Pancreas (tissue), 10 donors: Measurements from ENCODE around the gene EFCAB6. TPM values are rescaled to one million over a fixed set of nuclear protein-coding genes. Genes with fewer than 3 reads are reported as not detected.

Source experiments
- ATAC-seq, 4 donors: fragments of 200-7000 bp; cut with Tn5 transposase; one replicate each; pipeline versions ENCODE4 v1.8.0 to v1.9.1; 2020; ENCODE audit warnings: mild to moderate bottlenecking in 4 of 4, moderate library complexity in 4 of 4
- DNase-seq, 6 donors: peaks; one replicate each; pipeline ENCODE4 v3.0.0-alpha.2; 2020
- FAIRE-seq: peaks from 2 replicates; lab custom pipeline; 2012; peaks lifted over from hg19 to GRCh38; lab: Jason Lieb, UNC
- H3K27ac ChIP-seq, 4 donors: fragments of 200-600 bp; sonication (generic); 1 replicate in 3 of 4; 2 replicates in 1 of 4; pipeline versions ENCODE4 v1.5.0 to v1.8.0; 2020
- H3K27me3 ChIP-seq, 4 donors: fragments of 200-600 bp; one replicate each; pipeline ENCODE4 v1.8.0; 2021
- H3K36me3 ChIP-seq, 3 donors: fragments of 200-600 bp; sonication (generic) in 1 of 3; one replicate each; pipeline versions ENCODE4 v1.5.0 to v1.8.0; 2020 to 2021
- H3K4me1 ChIP-seq, 3 donors: fragments of 200-600 bp; one replicate each; pipeline ENCODE4 v1.8.0; 2021
- H3K4me3 ChIP-seq, 4 donors: fragments of 200-600 bp; sonication (generic) in 2 of 4; one replicate each; pipeline versions ENCODE4 v1.5.0 to v1.8.0; 2020 to 2021
- H3K9me3 ChIP-seq, 4 donors: fragments of 200-600 bp; one replicate each; pipeline ENCODE4 v1.8.0; 2021
- WGBS, 2 donors: extraction: QIAGEN DNeasy Blood & Tissue Kit; methylation state at CpG; one replicate each; pipeline ENCODE4 v1.1.7; 2013; 5-methylcytosine and 5-hydroxymethylcytosine counted together
- intact Hi-C, 3 donors: fragments of 100-400 bp; cut with DNase I; formaldehyde crosslinking; loops; one replicate each; pipeline versions ENCODE4 v1.11.1 to v1.14.2; 2022
- polyA plus RNA-seq, 2 donors: library from polyadenylated mRNA; stranded (reverse); fragments of 200-250 nt; gene quantifications; one replicate each; pipeline ENCODE4 v1.2.3, GENCODE V29; 2013
- total RNA-seq, 6 donors: library from RNA; stranded (reverse); fragmentation: NEBNext Ultra II Directional in 4 of 6; extraction: Animal tissue kit (Norgen Biotek cat#: 25700) in 4 of 6; gene quantifications; one replicate each; pipeline versions ENCODE4 v1.2.1 to v1.2.4, GENCODE V29; 2021 to 2023
- TF ChIP-seq, protein P1 (sequence below), 4 donors: fragments of 200-600 bp; sonication (generic) in 3 of 4; IDR thresholded peaks; one replicate each; pipeline versions ENCODE4 v1.5.0 to v1.8.0; 2021; ENCODE audit warnings: antibody characterized with exemption in 4 of 4
- donor health status: healthy with polysubstance abuse.
- donor health status: DM: no; HTN: no; CAD: no; lungs with moderate emphysema.
- donor health status: DM: no; HTN: no; CAD: no.
- donor health status: control.
- donor health status: control.
- donor health status: Bipolar disorder and iron deficiency.
- donor health status: DM: yes; HTN: yes; CAD: no.
- donor health status: DM: no; HTN: no; CAD: no.
- donor health status: DM: no; HTN: no; CAD: no.
- donor health status: DM: yes; HTN: yes; CAD: no.

EFCAB6 gene
- total and polyA plus RNA-seq, 8 donors, result 1.6 to 3.4 (median 2.2) TPM

GRCh38 chr22:43497956-43498855 is 313.9 kb downstream of the EFCAB6 start:
- ATAC-seq (no peak), DNase-seq (peak in 1 of 6 donors; percentile 14), FAIRE-seq (no peak)
- no peak overlapping the region for H3K27ac ChIP-seq
- no peaks in the 10 kb centered on the region for H3K4me1 ChIP-seq
- TF ChIP-seq, protein P1, sequence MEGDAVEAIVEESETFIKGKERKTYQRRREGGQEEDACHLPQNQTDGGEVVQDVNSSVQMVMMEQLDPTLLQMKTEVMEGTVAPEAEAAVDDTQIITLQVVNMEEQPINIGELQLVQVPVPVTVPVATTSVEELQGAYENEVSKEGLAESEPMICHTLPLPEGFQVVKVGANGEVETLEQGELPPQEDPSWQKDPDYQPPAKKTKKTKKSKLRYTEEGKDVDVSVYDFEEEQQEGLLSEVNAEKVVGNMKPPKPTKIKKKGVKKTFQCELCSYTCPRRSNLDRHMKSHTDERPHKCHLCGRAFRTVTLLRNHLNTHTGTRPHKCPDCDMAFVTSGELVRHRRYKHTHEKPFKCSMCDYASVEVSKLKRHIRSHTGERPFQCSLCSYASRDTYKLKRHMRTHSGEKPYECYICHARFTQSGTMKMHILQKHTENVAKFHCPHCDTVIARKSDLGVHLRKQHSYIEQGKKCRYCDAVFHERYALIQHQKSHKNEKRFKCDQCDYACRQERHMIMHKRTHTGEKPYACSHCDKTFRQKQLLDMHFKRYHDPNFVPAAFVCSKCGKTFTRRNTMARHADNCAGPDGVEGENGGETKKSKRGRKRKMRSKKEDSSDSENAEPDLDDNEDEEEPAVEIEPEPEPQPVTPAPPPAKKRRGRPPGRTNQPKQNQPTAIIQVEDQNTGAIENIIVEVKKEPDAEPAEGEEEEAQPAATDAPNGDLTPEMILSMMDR (IDR thresholded peaks at IDR 0.05), result no peak
- H3K9me3 ChIP-seq, result no peaks in the 10 kb centered on the region
- 70 to 87% methylated on average over 15 to 16 of the region's 16 CpGs for WGBS, 2 donors
- H3K27me3 ChIP-seq, result no peaks in the 10 kb centered on the region
- H3K4me3 ChIP-seq, result no peak overlapping the region
- no peaks in the 10 kb centered on the region for H3K36me3 ChIP-seq
- intact Hi-C loops, result no loop called here

DNA sequence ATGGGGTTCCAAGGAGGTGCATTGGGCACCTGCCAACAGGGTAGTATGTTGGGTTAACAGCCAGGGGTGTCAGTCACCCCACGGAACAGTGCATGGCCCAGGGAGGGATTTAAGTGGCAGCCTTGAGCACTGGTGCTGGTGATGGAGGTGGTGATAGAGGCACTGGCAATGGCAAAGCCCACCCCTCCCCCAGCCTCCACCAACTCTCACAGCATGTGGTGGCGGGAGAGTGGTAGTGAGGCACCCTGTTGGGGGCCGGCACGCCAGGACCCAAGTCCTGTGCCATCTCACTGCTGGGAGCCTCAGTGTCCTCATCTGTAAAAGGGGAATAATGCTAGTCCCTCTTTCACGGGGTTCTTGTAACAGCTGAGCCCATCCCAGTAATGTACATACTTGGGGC is 318.8 kb downstream of the EFCAB6 start:
- TF ChIP-seq, protein P1 (IDR thresholded peaks at IDR 0.05), result no peak
- ATAC-seq (no peak), FAIRE-seq (no peak), DNase-seq (peak in 1 of 6 donors; percentile 26)
- no peak overlapping the region for H3K4me3 ChIP-seq
- no peaks in the 10 kb centered on the region for H3K36me3 ChIP-seq
- intact Hi-C loops, result no loop called here
- H3K27me3 ChIP-seq, result no peaks in the 10 kb centered on the region
- 63 to 75% methylated on average over 5 of the region's 5 CpGs for WGBS, 2 donors
- H3K4me1 ChIP-seq, result no peaks in the 10 kb centered on the region
- no peaks in the 10 kb centered on the region for H3K9me3 ChIP-seq
- no peak overlapping the region for H3K27ac ChIP-seq

DNA sequence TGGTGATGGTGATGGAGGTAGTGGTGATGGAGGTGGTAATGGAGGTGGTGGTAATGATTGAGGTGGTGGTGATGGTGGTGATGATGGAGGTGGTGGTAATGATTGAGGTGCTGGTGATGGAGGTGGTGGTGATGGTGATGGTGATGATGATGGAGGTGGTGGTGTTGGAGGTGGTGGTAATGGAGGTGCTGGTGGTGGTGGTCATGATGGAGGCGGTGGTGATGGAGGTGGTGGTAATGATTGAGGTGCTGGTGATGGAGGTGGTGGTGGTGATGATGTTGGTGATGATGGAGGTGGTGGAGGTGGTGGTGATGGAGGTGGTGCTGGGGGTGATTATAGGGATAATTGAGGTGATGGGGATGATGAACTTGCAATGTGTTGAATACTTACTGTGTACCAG is 320.4 kb downstream of the EFCAB6 start:
- no peak for FAIRE-seq

DNA sequence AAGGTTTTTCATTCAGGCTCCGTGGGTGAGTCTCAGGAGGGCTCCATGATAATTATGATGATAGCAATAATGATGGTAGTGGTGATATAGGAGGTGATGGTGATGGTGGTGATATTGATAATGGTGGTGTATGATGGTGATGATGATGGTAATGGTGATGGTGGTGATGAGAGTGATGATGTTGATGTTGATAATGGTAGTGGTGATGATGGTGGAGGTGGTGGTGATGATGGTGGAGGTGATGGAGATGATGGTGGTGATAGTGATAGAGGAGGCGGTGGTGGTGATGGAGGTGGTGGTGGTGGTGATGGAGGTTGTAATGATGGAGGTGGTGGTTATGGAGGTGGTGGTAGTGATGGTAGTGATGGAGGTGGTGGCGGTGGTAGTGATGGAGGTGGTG is 320.9 kb downstream of the EFCAB6 start:
- no peak overlapping the region for H3K4me3 ChIP-seq
- no peak overlapping the region for H3K27ac ChIP-seq
- 46 to 50% methylated on average over 3 of the region's 3 CpGs for WGBS, 2 donors
- TF ChIP-seq, protein P1 (IDR thresholded peaks at IDR 0.05), result no peak
- no peaks in the 10 kb centered on the region for H3K4me1 ChIP-seq
- DNase-seq, result no peak
- FAIRE-seq, result no peak
- no peaks in the 10 kb centered on the region for H3K9me3 ChIP-seq
- intact Hi-C loops, result no loop called here
- H3K36me3 ChIP-seq, result no peaks in the 10 kb centered on the region
- no peaks in the 10 kb centered on the region for H3K27me3 ChIP-seq
- ATAC-seq, result no peak

More for the DNA sequence above, 320.4 kb downstream of the EFCAB6 start:
- ATAC-seq (no peak), DNase-seq (no peak)
- Histone ChIP-seq H3K27ac (no peak overlapping the region), H3K9me3 (no peaks in the 10 kb centered on the region), H3K36me3 (no peaks in the 10 kb centered on the region), H3K4me1 (no peaks in the 10 kb centered on the region), H3K27me3 (no peaks in the 10 kb centered on the region), H3K4me3 (no peak overlapping the region)
- TF ChIP-seq, protein P1 (IDR thresholded peaks at IDR 0.05), result no peak
- 92 to 96% methylated on average over 1 of the region's 1 CpG for WGBS, 2 donors
- intact Hi-C loops, result no loop called here

GRCh38 chr22:43490311-43490710 is 321.8 kb downstream of the EFCAB6 start:
- Histone ChIP-seq H3K4me1 (no peaks in the 10 kb centered on the region), H3K4me3 (no peak overlapping the region), H3K9me3 (no peaks in the 10 kb centered on the region), H3K27ac (no peak overlapping the region), H3K36me3 (no peaks in the 10 kb centered on the region), H3K27me3 (no peaks in the 10 kb centered on the region)
- 40 to 52% methylated on average over 7 of the region's 7 CpGs for WGBS, 2 donors
- TF ChIP-seq, protein P1 (IDR thresholded peaks at IDR 0.05), result no peak
- FAIRE-seq (no peak), ATAC-seq (no peak), DNase-seq (peak in 1 of 6 donors; percentile 13)
- intact Hi-C loops, result no loop called here
